Central memory CD8-positive, alpha-beta T cell (primary cell): Measurements from ENCODE around the gene TXLNB.
"Not testable (repeated sequence)": the region's sequence is repeated elsewhere in the genome, so short reads cannot be mapped to it uniquely, and the experiment has no call there.

Experiments used
- ATAC-seq: fragments of 150-1000 bp; cut with Tn5 transposase; replicated peaks from 2 replicates; pipeline ENCODE4 v1.10.0; 2022; ENCODE audit warnings: mild to moderate bottlenecking, moderate FRiP score, moderate number of reproducible peaks; ENCODE audit not compliant: poor library complexity, severe bottlenecking; ENCODE audit errors: extremely low read depth
- DNase-seq, 2 donors: peaks; one replicate each; pipeline ENCODE4 v3.0.0; 2021; ENCODE audit warnings: low spot score in 2 of 2
- H3K27ac Mint-ChIP-seq: one replicate; pipeline ENCODE4 v1.8.0; 2022; ENCODE audit warnings: low read depth, mild to moderate bottlenecking, moderate library complexity, mixed read lengths
- H3K27me3 Mint-ChIP-seq: one replicate; pipeline ENCODE4 v1.8.0; 2022; ENCODE audit warnings: mixed read lengths
- H3K36me3 Mint-ChIP-seq: one replicate; pipeline ENCODE4 v1.8.0; 2022; ENCODE audit warnings: mild to moderate bottlenecking, moderate library complexity, mixed read lengths; ENCODE audit not compliant: insufficient read depth
- H3K4me1 Mint-ChIP-seq: one replicate; pipeline ENCODE4 v1.8.0; 2022; ENCODE audit warnings: mixed read lengths
- H3K4me3 Mint-ChIP-seq: one replicate; pipeline ENCODE4 v1.8.0; 2022; ENCODE audit warnings: mild to moderate bottlenecking, moderate library complexity, mixed read lengths
- H3K9me3 Mint-ChIP-seq: one replicate; pipeline ENCODE4 v1.8.0; 2022; ENCODE audit warnings: mixed read lengths

The TXLNB gene

DNA sequence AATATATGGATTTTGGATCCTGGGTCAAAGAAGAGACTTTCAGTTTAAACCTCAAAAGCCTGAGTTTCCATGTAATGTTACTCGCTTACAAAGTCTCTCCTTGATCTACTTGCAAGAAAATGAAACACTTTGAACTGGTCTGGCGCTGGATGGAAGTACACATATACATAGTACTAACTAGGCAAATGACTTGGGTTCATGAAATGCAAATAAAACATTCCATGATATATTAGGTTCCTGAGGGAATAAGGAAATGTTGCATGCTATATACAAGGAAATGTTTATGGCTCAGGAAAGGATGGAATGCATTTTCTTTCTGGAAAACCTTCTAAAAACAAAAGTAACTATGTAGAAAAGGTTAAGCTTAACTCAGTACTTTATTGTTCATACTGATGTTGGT, 11.4 kb upstream of the TXLNB start:
- no peaks in the 10 kb centered on the region for H3K27me3 Mint-ChIP-seq
- H3K36me3 Mint-ChIP-seq = no peaks in the 10 kb centered on the region
- H3K4me3 Mint-ChIP-seq = no peak overlapping the region
- H3K27ac Mint-ChIP-seq = no peak overlapping the region
- ATAC-seq (no peak), DNase-seq (no peak)
- no peaks in the 10 kb centered on the region for H3K9me3 Mint-ChIP-seq
- peaks cover 8% of the 10 kb centered on the region for H3K4me1 Mint-ChIP-seq

DNA sequence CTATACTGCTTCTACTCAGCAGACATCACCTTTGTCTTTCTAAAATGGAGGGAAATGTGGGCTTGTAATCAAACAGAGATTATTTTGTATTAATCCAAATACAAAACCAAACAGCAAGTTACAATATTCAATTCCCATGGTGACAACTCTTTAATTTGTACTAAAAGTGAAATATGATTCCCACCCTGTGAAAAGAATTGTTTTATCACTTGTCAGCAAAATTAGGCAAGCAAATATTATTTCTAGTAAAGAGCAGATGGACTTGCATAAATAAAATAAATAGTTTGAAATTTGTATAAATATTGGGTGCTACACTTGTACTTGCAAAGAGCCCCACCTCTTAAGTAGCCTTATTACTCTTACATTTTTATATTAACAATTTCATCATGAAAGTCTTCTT, 6.1 kb upstream of the TXLNB start:
- H3K4me1 Mint-ChIP-seq = peaks cover 17% of the 10 kb centered on the region
- no peaks in the 10 kb centered on the region for H3K9me3 Mint-ChIP-seq
- no peak overlapping the region for H3K4me3 Mint-ChIP-seq
- no peaks in the 10 kb centered on the region for H3K27me3 Mint-ChIP-seq
- DNase-seq (no peak), ATAC-seq (no peak)
- H3K36me3 Mint-ChIP-seq = no peaks in the 10 kb centered on the region
- no peak overlapping the region for H3K27ac Mint-ChIP-seq

DNA sequence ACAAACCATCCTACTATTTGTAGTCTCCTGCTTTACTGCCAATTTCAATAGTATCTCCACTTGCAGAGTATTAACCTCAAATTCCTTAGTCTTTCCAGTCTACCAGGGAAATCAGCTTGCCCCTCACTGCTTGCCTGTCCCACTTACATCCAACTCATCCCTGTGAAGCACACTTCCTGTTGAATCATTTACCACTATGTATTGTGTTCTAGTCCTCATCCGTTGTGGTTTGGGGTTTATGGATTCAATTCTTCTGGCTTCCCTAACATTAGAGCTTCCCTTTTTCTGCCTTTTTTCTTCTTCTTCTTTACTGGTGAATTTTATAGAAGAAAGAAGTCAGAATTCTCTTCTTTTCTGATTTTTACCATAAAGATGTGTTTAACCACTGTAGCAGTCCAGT, 5.1 kb upstream of the TXLNB start:
- H3K27ac Mint-ChIP-seq = no peak overlapping the region
- H3K4me1 Mint-ChIP-seq = peaks cover 27% of the 10 kb centered on the region
- H3K27me3 Mint-ChIP-seq = no peaks in the 10 kb centered on the region
- ATAC-seq (no peak), DNase-seq (no peak)
- H3K36me3 Mint-ChIP-seq = peaks cover 3% of the 10 kb centered on the region
- no peaks in the 10 kb centered on the region for H3K9me3 Mint-ChIP-seq
- H3K4me3 Mint-ChIP-seq = no peak overlapping the region

DNA sequence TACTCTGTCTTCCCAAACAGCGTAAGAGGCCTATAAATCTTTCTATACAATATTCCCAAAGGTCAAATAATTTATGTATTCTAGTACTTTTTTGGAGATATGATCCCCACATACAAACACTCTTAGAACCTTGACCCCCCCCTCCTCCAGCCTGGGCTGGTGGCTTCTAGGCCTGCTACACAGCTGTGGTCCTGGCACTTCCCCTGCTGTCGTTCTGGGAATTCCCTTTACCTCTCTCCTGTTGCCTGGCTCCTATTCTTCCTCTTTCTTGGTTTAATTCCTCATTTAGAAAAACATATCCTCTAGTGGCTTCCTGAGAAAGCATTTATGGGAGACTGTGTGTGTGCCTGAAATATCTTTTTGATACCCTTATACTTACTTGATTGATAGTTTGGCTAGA, 4.1 kb upstream of the TXLNB start:
- DNase-seq (no peak), ATAC-seq (no peak)
- Mint-ChIP-seq H3K36me3 (peaks cover 7% of the 10 kb centered on the region), H3K9me3 (no peaks in the 10 kb centered on the region), H3K4me3 (no peak overlapping the region), H3K27ac (peak overlapping the region; percentile 49), H3K4me1 (peaks cover 34% of the 10 kb centered on the region), H3K27me3 (no peaks in the 10 kb centered on the region)

DNA sequence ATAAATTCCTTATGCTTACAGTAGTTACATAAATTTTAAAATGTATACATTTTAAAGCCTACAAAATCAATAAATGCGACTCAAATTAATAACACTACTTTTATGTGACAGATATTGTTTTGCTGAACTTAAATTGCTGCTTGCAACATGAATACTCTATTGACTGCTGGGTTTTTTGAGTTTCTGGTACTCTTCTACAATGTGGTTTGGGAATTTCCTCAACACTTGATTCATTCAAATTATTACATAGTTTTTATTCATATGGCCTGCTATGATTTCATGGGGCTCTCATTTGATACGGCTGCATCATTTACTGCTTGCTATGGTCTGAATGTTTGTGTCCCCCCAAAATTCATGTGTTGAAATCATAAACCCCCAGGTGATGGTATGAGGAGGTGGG, 2.3 kb upstream of the TXLNB start:
- H3K27ac Mint-ChIP-seq = peak overlapping the region; percentile 59
- H3K9me3 Mint-ChIP-seq = no peaks in the 10 kb centered on the region
- H3K36me3 Mint-ChIP-seq = peaks cover 10% of the 10 kb centered on the region
- DNase-seq (no peak), ATAC-seq (no peak)
- no peak overlapping the region for H3K4me3 Mint-ChIP-seq
- H3K27me3 Mint-ChIP-seq = no peaks in the 10 kb centered on the region
- H3K4me1 Mint-ChIP-seq = peaks cover 49% of the 10 kb centered on the region

DNA sequence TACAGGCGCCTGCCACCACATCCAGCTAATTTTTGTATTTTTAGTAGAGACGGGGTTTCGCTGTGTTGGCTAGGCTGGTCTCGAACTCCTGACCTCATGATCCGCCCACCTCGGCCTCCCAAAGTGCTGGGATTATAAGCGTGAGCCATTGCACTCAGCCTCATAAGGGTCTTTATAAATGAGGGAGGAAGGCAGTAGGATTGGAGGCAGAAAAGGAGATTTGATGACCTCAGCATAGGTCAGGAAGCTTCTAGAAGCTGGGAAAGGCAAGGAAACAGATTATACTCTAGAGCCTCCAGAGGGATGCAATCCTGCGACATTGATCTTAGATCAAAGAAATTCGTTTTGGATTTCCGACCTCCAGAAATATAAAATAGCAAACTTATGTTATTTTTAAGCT, 1.4 kb upstream of the TXLNB start:
- Mint-ChIP-seq H3K36me3 (peaks cover 10% of the 10 kb centered on the region), H3K27ac (peak overlapping the region; percentile 90), H3K4me1 (peaks cover 57% of the 10 kb centered on the region)
- not testable (repeated sequence) for DNase-seq, H3K4me3 Mint-ChIP-seq, ATAC-seq, H3K9me3 Mint-ChIP-seq, H3K27me3 Mint-ChIP-seq

DNA sequence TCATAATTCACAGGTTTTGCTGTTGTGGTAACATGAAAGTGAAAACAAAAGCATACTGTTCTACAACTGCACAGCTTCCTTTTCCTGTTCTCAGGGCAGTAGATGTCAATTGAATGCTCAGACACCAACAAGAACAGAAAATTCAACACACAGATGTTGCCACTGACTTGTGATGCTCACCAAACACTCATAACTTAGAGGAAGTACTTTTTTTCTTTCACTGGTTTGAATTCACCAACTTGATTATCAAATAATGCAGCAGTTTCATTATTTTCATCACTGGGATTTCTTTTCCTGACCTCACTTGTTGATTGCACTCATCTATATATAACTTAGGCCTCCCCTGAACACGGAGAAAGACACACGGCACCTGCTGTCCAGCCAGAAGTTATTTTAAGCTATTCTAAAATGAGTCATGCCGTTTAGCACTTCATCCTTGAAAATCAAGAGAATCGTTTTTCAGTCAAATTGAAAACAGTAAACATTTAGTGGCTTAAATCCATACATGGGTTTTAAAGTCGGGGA, 949 bp downstream of the TXLNB start:
- H3K9me3 Mint-ChIP-seq = no peaks in the 10 kb centered on the region
- peaks cover 10% of the 10 kb centered on the region for H3K36me3 Mint-ChIP-seq
- peak overlapping the region; percentile 74 for H3K4me3 Mint-ChIP-seq
- DNase-seq = peak in 1 of 2 donors; percentile 56
- ATAC-seq = peak; percentile 79
- H3K27ac Mint-ChIP-seq = peak overlapping the region; percentile 90
- peaks cover 59% of the 10 kb centered on the region for H3K4me1 Mint-ChIP-seq
- no peaks in the 10 kb centered on the region for H3K27me3 Mint-ChIP-seq

DNA sequence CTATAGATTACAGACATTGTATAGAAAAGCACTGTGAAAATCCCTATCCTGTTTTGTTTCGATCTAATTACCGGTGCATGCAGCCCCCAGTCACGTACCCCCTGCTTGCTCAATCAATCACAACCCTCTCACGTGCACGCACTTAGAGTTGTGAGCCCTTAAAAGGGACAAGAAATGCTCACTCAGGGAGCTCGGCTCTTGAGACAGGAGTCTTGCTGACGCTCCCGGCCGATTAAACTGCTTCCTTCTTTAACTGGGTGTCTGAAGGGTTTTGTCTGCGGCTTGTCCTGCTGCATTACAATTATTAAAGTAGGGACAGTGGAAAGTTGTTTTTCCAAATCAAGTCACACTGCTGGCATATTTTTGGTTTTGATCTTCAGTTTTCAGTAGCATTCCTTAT, 2.6 kb downstream of the TXLNB start:
- no peaks in the 10 kb centered on the region for H3K27me3 Mint-ChIP-seq
- peak overlapping the region; percentile 90 for H3K27ac Mint-ChIP-seq
- peaks cover 54% of the 10 kb centered on the region for H3K4me1 Mint-ChIP-seq

DNA sequence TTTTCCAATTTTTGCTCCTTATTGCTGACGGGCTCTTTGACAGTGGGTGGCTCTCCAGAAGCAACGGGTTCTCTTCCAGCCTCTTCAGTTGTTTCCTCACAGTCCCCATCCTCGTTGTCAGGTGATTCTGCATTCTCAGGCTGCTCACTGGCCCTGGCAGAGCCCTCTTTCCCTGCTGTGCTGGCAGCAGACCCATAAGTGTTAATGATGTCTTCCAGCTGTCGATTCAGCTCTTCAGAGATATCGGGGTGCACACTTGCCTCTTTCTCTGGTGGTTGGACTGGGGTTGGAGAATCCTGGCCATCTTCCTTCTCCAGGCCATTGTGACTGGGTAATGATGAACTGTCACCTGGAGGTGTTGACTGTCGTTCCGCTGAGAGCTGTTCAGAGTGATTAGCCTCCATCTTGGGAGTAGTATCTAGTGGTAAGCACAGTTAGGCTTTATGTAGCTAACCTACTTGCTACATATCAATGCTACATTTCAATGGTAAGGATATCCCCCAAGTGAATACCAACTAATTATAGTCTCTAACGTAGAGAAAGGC, 3.2 kb downstream of the TXLNB start:
- H3K27me3 Mint-ChIP-seq = no peaks in the 10 kb centered on the region
- ATAC-seq (no peak), DNase-seq (no peak)
- H3K4me1 Mint-ChIP-seq = peaks cover 52% of the 10 kb centered on the region
- H3K9me3 Mint-ChIP-seq = no peaks in the 10 kb centered on the region
- H3K4me3 Mint-ChIP-seq = no peak overlapping the region
- H3K36me3 Mint-ChIP-seq = peaks cover 10% of the 10 kb centered on the region
- peak overlapping the region; percentile 90 for H3K27ac Mint-ChIP-seq

More for the DNA sequence above, 2.6 kb downstream of the TXLNB start:
- H3K4me3 Mint-ChIP-seq = no peak overlapping the region
- ATAC-seq = no peak
- no peak for DNase-seq
- no peaks in the 10 kb centered on the region for H3K9me3 Mint-ChIP-seq
- peaks cover 10% of the 10 kb centered on the region for H3K36me3 Mint-ChIP-seq

DNA sequence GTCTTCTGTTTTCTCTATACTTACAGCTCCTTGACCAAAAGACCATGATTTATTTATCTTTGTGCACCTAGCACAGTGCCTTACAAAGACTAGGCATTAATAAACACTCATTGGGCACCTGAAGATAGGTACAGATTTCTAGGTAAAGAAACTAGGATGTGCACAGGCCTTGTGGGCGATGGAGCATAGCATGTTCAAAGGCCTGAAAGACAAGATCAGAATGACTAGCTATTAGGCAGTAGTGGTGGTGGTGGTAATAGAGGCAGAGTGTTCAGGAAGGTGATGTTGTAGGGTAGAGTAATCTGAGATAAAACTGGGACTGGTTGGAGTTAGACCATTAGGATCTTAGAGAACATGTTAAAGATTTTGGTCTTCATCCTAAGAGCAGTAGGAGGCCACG, 3.9 kb downstream of the TXLNB start:
- H3K27ac Mint-ChIP-seq = peak overlapping the region; percentile 16
- no peak for ATAC-seq
- DNase-seq = no peak
- no peak overlapping the region for H3K4me3 Mint-ChIP-seq
- peaks cover 10% of the 10 kb centered on the region for H3K36me3 Mint-ChIP-seq
- H3K9me3 Mint-ChIP-seq = no peaks in the 10 kb centered on the region
- H3K27me3 Mint-ChIP-seq = no peaks in the 10 kb centered on the region
- H3K4me1 Mint-ChIP-seq = peaks cover 47% of the 10 kb centered on the region

DNA sequence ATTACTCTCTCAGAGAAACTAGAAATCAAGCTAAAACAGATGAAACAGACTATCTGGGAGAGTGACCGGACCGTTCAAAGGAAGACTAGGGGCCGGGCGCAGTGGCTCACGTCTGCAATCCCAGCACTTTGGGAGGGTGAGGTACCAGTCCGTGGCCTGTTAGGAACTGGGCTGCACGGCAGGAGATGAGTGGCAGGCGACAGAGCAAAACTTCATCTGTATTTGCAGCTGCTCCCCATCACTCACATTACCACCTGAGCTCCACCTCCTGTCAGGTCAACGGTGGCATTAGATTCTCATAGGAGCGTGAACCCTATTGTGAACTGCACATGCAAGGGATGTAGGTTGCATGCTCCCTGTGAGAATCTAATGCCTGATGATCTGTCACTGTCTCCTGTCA, 5.4 kb downstream of the TXLNB start:
- not testable (repeated sequence) for H3K4me3 Mint-ChIP-seq, H3K36me3 Mint-ChIP-seq

DNA sequence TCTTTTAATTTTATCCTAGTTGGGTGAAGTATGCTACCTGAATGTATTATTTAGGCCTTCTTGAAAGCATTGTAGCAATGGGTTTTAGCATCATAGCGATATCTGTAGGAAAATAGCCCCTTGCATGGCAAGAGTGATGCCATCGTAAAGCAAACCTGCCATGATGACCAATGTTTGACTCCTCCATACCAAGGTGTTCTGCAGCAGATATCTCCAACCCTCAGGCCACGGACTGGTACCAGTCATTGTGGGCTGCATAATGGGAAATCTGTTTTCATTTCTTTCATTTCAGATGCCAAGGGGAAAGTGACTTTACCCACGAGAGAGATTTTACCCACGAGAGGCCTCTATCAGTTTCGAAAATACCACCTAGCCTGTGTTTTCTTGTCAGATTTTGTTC, 6.2 kb downstream of the TXLNB start:
- no peak overlapping the region for H3K27ac Mint-ChIP-seq
- peaks cover 30% of the 10 kb centered on the region for H3K4me1 Mint-ChIP-seq
- no peak for DNase-seq
- no peaks in the 10 kb centered on the region for H3K27me3 Mint-ChIP-seq
- no peaks in the 10 kb centered on the region for H3K9me3 Mint-ChIP-seq
- no peak for ATAC-seq
- peaks cover 2% of the 10 kb centered on the region for H3K36me3 Mint-ChIP-seq
- H3K4me3 Mint-ChIP-seq = no peak overlapping the region

More for the DNA sequence above, 5.4 kb downstream of the TXLNB start:
- DNase-seq, ATAC-seq, H3K9me3 Mint-ChIP-seq, H3K27ac Mint-ChIP-seq, H3K27me3 Mint-ChIP-seq: not testable (repeated sequence)
- H3K4me1 Mint-ChIP-seq = peaks cover 36% of the 10 kb centered on the region

DNA sequence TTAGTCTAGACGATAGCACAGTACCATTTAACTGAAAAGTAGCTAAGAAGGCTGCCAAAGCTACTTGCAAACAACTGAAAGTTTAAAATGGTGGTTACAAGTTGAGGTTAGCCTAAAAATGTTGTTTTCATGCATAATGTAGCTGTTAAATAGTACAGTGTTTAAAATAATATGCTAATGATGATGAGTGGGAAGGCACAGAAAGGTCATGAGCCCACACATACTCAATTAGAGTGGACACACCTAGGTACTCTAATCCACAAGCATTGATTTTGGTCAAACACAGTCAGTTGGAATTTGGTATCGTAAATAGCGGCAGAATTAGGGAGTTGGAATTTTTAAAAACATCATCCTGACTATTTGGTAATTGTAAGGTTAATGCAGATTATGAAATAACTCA, 7.0 kb downstream of the TXLNB start:
- H3K27me3 Mint-ChIP-seq = no peaks in the 10 kb centered on the region
- peaks cover 27% of the 10 kb centered on the region for H3K4me1 Mint-ChIP-seq
- DNase-seq (no peak), ATAC-seq (no peak)
- H3K27ac Mint-ChIP-seq = no peak overlapping the region
- no peak overlapping the region for H3K4me3 Mint-ChIP-seq
- H3K9me3 Mint-ChIP-seq = no peaks in the 10 kb centered on the region
- H3K36me3 Mint-ChIP-seq = peaks cover under 1% of the 10 kb centered on the region
